Keratinocyte (primary cell): Measurements from ENCODE around the gene SLC40A1. TPM values are rescaled to one million over a fixed set of nuclear protein-coding genes. Genes with fewer than 3 reads are reported as not detected.

Source experiments
- DNase-seq: peaks from one replicate; pipeline ENCODE4 v3.0.0-alpha.2; 2011; ENCODE audit warnings: low read depth, missing footprints, low spot score
- FAIRE-seq: peaks from 2 replicates; lab custom pipeline; 2011; peaks lifted over from hg19 to GRCh38; lab: Jason Lieb, UNC
- H2AFZ ChIP-seq: 2 replicates; pipeline ENCODE4 v1.6.0; 2012; ENCODE audit warnings: low read length, control low read depth, inconsistent platforms; ENCODE audit not compliant: control insufficient read depth
- H3K27ac ChIP-seq: 2 replicates; pipeline ENCODE4 v1.5.1; 2011; ENCODE audit warnings: low read length; ENCODE audit not compliant: control insufficient read depth, insufficient read depth
- H3K27me3 ChIP-seq: 3 replicates; pipeline ENCODE4 v1.6.0; 2011; ENCODE audit warnings: low read length; ENCODE audit not compliant: control insufficient read depth, insufficient read depth; ENCODE audit errors: extremely low read depth
- H3K36me3 ChIP-seq, 2 experiments: 2 replicates in 1 of 2; 3 replicates in 1 of 2; pipeline ENCODE4 v1.5.1; 2011; ENCODE audit warnings: low read length in 2 of 2, mild to moderate bottlenecking in 1 of 2; ENCODE audit not compliant: control insufficient read depth in 2 of 2, insufficient read depth in 2 of 2; ENCODE audit errors: extremely low read depth in 1 of 2
- H3K4me1 ChIP-seq: 3 replicates; pipeline ENCODE4 v1.5.1; 2011; ENCODE audit warnings: low read length; ENCODE audit not compliant: control insufficient read depth, insufficient read depth; ENCODE audit errors: extremely low read depth
- H3K4me2 ChIP-seq: 3 replicates; pipeline ENCODE4 v1.6.0; 2011; ENCODE audit warnings: low read depth, low read length; ENCODE audit not compliant: control insufficient read depth, insufficient read depth; ENCODE audit errors: extremely low read depth
- H3K4me3 ChIP-seq, 3 experiments: fragments of 200-600 bp in 1 of 3; sonication (generic) in 1 of 3; 2 replicates in 2 of 3; 3 replicates in 1 of 3; pipeline ENCODE4 v1.5.1; 2011 to 2016; ENCODE audit warnings: low read length in 3 of 3, mild to moderate bottlenecking in 3 of 3, control low read depth in 2 of 3, inconsistent platforms in 1 of 3, low read depth in 1 of 3, mixed read lengths in 1 of 3, mixed run types in 1 of 3, moderate library complexity in 1 of 3; ENCODE audit not compliant: control insufficient read depth in 2 of 3, insufficient read depth in 2 of 3; ENCODE audit errors: extremely low read depth in 1 of 3
- H3K79me2 ChIP-seq: 2 replicates; pipeline ENCODE4 v1.6.0; 2012; ENCODE audit warnings: low read length; ENCODE audit not compliant: control insufficient read depth, insufficient read depth
- H3K9ac ChIP-seq: 3 replicates; pipeline ENCODE4 v1.6.0; 2011; ENCODE audit warnings: low read length; ENCODE audit not compliant: control insufficient read depth, insufficient read depth; ENCODE audit errors: extremely low read depth
- H3K9me1 ChIP-seq: 3 replicates; pipeline ENCODE4 v1.6.0; 2011; ENCODE audit warnings: low read length; ENCODE audit not compliant: control insufficient read depth, insufficient read depth; ENCODE audit errors: extremely low read depth
- H3K9me3 ChIP-seq: 2 replicates; pipeline ENCODE4 v1.5.1; 2012; ENCODE audit warnings: low read depth, low read length; ENCODE audit not compliant: control insufficient read depth
- H4K20me1 ChIP-seq: 3 replicates; pipeline ENCODE4 v1.6.0; 2011; ENCODE audit warnings: low read length; ENCODE audit not compliant: control insufficient read depth, insufficient read depth; ENCODE audit errors: extremely low read depth
- EZH2 ChIP-seq: IDR thresholded peaks from one replicate; pipeline ENCODE4 v1.6.1; 2012; ENCODE audit warnings: inconsistent platforms, mild to moderate bottlenecking, low read length, moderate library complexity
- dilution Hi-C: fragments of 300-500 bp; cut with MboI; formaldehyde crosslinking; loops from one replicate; pipeline ENCODE4 v1.7.0; 2020; ENCODE audit warnings: low sequenced_read_pairs; ENCODE audit not compliant: extremely low pct_ligation_motif_present
- polyA plus RNA-seq, 5 experiments: library from polyadenylated mRNA; depleted of rRNA in 3 of 5; stranded (reverse) in 3 of 5; stranded (forward) in 1 of 5; unstranded in 1 of 5; fragments of >200 nt; gene quantifications; 1 replicate in 1 of 5; 2 replicates in 3 of 5; 3 replicates in 1 of 5; pipeline versions ENCODE4 v1.2.1 to v1.2.3, GENCODE V29; 2011 to 2012; ENCODE audit warnings: missing spikeins in 2 of 5, low read depth in 1 of 5, low replicate concordance in 1 of 5
- TF ChIP-seq, protein P1 (sequence below), 3 experiments: IDR thresholded peaks in 1 of 3; conservative IDR thresholded peaks in 1 of 3; optimal IDR thresholded peaks in 1 of 3; 2 replicates in 2 of 3; 3 replicates in 1 of 3; pipeline versions ENCODE3 to v1.5.1; 2011; ENCODE audit warnings: low read length in 3 of 3, mild to moderate bottlenecking in 3 of 3, moderate library complexity in 2 of 3, control low read depth in 1 of 3, inconsistent platforms in 1 of 3; ENCODE audit not compliant: insufficient read depth in 2 of 3; ENCODE audit errors: extremely low read depth in 1 of 3

SLC40A1 gene
- polyA plus RNA-seq, 1 donor (not counting 4 experiments of a cell fraction or from before 2014, with no cell fraction given): 0.09 TPM

DNA sequence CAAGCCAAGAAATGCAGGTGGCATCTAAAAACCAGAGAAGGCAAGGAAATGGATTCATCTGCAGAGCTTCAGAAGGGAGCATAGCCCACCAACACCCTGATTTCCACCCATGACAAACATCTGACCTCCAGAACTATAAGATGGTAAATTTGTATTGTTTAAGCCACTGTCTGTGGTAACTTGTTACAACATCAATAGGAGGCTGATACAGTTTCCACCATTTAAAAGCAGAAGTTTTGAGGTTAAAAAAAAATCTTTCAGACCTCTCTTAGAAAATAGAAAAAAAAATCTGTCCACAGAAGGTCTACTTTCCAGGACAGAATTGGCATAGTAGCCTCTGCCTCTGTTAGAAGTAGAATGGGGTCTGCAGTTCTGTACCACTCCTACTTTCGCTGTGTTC, 37.2 kb downstream of the SLC40A1 start:
- Histone ChIP-seq H3K27me3 (no peaks in the 10 kb centered on the region), H3K9me3 (no peaks in the 10 kb centered on the region), H3K36me3 (no peaks in the 10 kb centered on the region), H3K27ac (no peak overlapping the region), H3K4me2 (no peak overlapping the region), H3K79me2 (no peaks in the 10 kb centered on the region), H3K4me1 (no peaks in the 10 kb centered on the region), H3K4me3 (no peak overlapping the region), H2AFZ (no peak overlapping the region), H4K20me1 (no peaks in the 10 kb centered on the region), H3K9me1 (no peaks in the 10 kb centered on the region), H3K9ac (no peak overlapping the region)
- no peak for DNase-seq
- dilution Hi-C loops: no loop called here
- TF ChIP-seq EZH2: no peak
- TF ChIP-seq, protein P1, sequence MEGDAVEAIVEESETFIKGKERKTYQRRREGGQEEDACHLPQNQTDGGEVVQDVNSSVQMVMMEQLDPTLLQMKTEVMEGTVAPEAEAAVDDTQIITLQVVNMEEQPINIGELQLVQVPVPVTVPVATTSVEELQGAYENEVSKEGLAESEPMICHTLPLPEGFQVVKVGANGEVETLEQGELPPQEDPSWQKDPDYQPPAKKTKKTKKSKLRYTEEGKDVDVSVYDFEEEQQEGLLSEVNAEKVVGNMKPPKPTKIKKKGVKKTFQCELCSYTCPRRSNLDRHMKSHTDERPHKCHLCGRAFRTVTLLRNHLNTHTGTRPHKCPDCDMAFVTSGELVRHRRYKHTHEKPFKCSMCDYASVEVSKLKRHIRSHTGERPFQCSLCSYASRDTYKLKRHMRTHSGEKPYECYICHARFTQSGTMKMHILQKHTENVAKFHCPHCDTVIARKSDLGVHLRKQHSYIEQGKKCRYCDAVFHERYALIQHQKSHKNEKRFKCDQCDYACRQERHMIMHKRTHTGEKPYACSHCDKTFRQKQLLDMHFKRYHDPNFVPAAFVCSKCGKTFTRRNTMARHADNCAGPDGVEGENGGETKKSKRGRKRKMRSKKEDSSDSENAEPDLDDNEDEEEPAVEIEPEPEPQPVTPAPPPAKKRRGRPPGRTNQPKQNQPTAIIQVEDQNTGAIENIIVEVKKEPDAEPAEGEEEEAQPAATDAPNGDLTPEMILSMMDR (optimal IDR thresholded peaks at IDR 0.05 in 1 of 3, IDR thresholded peaks at IDR 0.05 in 1 of 3, conservative IDR thresholded peaks at IDR 0.05 in 1 of 3; ENCODE audit: extremely low read depth in 1 of 3, insufficient read depth in 2 of 3, low read length in 3 of 3): no peak
- no peak for FAIRE-seq

DNA sequence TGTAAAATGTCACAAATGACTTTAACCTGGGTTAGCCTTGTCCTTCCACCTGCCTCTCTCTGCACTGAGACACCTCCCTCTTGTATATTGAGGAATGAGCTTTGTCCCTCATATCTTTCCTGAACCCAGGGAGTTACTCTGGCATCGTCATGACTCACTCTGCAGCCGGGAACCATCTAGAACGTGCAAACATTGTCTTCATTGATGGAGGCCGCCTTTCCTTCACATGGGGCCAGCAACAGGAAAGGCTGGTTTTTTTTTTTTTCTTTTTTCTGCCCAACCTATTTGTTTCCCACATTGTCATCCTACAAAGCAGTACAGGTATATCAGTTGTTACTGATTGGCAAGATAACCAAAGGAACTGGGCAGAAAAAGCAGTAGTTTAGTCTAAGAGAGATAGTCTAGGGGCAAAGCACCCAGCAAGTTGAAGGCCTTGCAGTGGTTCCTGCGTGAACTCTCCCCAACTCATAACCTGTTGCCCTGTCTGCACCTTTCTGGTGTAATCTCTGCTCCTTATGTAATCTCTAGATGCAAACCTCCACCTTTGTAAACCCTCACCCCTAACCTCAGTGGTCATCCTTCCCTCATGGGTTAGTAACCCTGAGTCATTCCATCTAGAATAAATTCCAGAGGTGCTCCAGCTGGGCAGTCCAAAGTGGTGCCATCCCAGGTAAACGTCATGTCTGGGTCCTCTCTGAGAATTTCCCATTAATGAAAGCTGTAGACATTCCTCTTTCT, 38.3 kb downstream of the SLC40A1 start:
- no peak for DNase-seq
- H3K27me3 ChIP-seq: no peaks in the 10 kb centered on the region
- no peaks in the 10 kb centered on the region for H3K36me3 ChIP-seq
- H3K9me3 ChIP-seq: no peaks in the 10 kb centered on the region
- no peaks in the 10 kb centered on the region for H3K79me2 ChIP-seq
- dilution Hi-C loops: no loop called here
- no peak for FAIRE-seq
- no peak overlapping the region for H2AFZ ChIP-seq
- no peak overlapping the region for H3K9ac ChIP-seq
- no peak for TF ChIP-seq EZH2
- TF ChIP-seq, protein P1 (optimal IDR thresholded peaks at IDR 0.05 in 1 of 3, IDR thresholded peaks at IDR 0.05 in 1 of 3, conservative IDR thresholded peaks at IDR 0.05 in 1 of 3; ENCODE audit: extremely low read depth in 1 of 3, insufficient read depth in 2 of 3, low read length in 3 of 3): no peak
- H3K4me1 ChIP-seq: no peaks in the 10 kb centered on the region
- no peaks in the 10 kb centered on the region for H4K20me1 ChIP-seq
- H3K27ac ChIP-seq: no peak overlapping the region
- no peak overlapping the region for H3K4me3 ChIP-seq
- H3K9me1 ChIP-seq: no peaks in the 10 kb centered on the region
- H3K4me2 ChIP-seq: no peak overlapping the region
